Activated gamma-delta T cell (primary cell): ENCODE results near the gene KCNQ1OT1.

ENCODE experiments used
- DNase-seq: peaks from one replicate; lab custom pipeline; 2025; lab: John Stamatoyannopoulos, UW

KCNQ1OT1 gene

DNA sequence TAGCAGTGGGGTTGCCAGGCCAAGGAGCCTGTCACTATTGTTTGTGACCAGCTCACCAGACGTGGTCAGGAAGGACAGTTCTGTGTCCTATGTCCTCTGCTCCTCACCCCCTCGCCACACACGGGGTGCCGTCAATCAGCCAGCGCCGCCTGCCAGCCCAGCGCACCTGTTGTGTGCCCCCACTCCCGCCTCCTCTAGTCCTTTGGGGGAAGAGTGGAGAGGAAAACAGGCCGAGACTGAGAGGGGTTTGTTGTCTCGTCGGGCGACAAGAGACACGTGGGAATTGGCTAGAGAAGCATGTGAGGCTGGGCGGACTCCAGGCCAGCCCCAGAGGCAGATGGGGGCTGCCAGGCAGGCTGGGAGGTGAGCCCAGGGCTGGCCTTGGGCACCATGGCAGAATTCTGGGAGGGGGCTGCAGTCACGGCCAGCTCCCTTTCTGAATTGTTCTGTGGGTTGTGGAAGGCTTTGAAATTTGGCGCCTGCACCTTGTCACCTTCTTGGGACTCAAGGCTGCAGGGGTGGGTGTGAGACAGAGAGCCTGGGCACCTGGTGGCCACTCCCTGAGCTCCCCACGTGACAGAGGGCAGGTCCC, 3.1 kb upstream of the KCNQ1OT1 start:
- DNase-seq = no peak

GRCh38 chr11:2701898-2702434, 2.2 kb upstream of the KCNQ1OT1 start:
- no peak for DNase-seq

GRCh38 chr11:2701230-2701629, 1.4 kb upstream of the KCNQ1OT1 start:
- DNase-seq = no peak

DNA sequence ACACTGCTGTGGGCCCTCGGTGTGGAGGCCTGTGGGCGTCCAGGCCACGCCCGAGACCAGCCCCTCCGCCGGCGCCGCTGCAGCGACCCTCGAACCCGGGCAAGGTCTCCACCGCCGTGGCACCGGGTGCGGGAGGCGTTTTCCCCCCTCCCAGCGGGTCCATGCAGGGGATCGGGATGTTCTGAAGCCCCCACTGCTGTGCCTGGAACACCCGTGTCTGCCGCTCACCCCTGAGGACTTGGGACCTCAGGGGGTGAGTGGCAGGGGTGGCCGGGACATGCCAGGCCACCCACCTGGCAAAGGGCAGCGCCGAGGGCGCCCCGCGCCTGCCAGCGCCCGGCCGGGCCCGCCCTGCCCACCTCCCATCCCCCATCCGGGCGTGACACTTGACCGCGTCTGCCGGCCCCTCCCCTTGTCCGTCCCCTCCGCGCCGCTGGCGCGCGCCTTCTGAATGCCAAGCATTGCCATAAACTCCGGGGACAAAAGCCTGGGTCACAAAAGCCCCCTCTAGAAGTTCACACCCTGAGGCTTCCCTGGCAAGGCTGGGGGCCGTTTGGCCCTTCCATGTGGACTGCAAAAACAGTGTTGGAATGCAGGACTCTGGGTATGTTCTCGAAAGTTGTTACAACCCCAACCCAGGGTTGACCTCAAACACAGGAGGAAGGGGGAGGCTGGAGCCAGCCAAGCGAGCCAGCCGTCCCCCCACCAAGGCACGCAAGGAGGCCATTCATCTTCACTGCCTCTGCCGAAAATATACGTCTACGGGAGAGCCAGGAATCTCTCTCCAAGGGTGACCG, 819 bp upstream of the KCNQ1OT1 start:
- DNase-seq = peak; percentile 22

- DNase-seq = no peak
These were observed 636 bp downstream of the KCNQ1OT1 start for GRCh38 chr11:2699185-2699530.

- no peak for DNase-seq
These were observed 1.2 kb downstream of the KCNQ1OT1 start for GRCh38 chr11:2698386-2699184.

- no peak for DNase-seq
These were observed 1.9 kb downstream of the KCNQ1OT1 start for GRCh38 chr11:2697866-2698265.

DNA sequence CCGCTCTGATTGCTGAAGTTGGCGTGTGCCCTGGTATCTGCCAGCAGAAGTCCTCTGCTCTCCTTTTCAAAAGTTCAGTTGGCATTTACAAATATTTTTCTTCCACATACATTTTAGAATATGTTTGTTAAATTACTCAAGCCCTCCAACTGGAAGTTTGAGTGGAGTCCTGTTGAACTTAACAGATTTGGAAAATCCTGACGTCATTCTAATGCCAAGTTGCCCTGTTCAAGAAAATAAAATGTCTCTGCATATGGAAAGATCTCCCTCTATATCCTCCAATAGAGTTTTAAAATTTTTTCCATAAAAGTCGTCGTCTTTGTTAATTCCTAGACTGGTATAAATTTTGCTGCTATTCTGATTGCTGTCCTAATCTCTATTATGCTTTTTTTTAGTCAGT, 3.3 kb downstream of the KCNQ1OT1 start:
- DNase-seq = no peak

- DNase-seq = no peak
These were observed 4.5 kb downstream of the KCNQ1OT1 start for GRCh38 chr11:2694995-2695939.

DNA sequence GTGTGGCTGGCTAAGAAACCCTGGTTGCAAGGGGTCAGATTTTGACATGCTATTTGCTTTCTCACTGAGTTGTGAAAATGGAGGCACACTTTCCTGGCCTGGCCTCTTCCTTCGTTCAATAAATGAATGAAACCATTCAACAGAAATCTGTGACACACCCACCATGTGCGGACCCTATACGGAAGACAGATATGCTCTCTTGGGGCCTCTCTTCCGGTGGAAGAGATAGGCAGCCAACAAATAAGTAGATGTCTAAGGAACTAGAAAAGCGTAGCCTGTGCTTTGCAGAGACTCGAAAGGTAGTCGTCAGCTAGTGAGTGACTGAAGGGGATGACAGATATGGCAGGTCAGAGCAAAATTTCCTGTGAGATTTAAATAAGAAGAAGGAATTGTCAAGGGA, 5.3 kb downstream of the KCNQ1OT1 start:
- DNase-seq = no peak

- no peak for DNase-seq
These were observed 6.2 kb downstream of the KCNQ1OT1 start for GRCh38 chr11:2693271-2694261.

GRCh38 chr11:2691991-2692875, 7.6 kb downstream of the KCNQ1OT1 start:
- no peak for DNase-seq

- DNase-seq = no peak
These were observed 8.4 kb downstream of the KCNQ1OT1 start for GRCh38 chr11:2691355-2691761.

GRCh38 chr11:2690596-2691354, 9.0 kb downstream of the KCNQ1OT1 start:
- DNase-seq = no peak

- DNase-seq = no peak
These were observed 9.9 kb downstream of the KCNQ1OT1 start for GRCh38 chr11:2689651-2690575.

- no peak for DNase-seq
These were observed 11.2 kb downstream of the KCNQ1OT1 start for GRCh38 chr11:2688381-2689231.
